Osteoblast (primary cell): ENCODE results near the gene TRMT61B. TPM values are rescaled to one million over a fixed set of nuclear protein-coding genes. Genes with fewer than 3 reads are reported as not detected.

Source experiments
- DNase-seq: peaks from one replicate; pipeline ENCODE4 v3.0.0; 2011; ENCODE audit warnings: low spot score, mixed read lengths; ENCODE audit not compliant: insufficient read length; ENCODE audit errors: missing footprints
- H2AFZ ChIP-seq: 2 replicates; pipeline ENCODE4 v1.6.0; 2011; ENCODE audit warnings: mild to moderate bottlenecking, low read length
- H3K27ac ChIP-seq: 2 replicates; pipeline ENCODE4 v1.5.1; 2011; ENCODE audit warnings: mild to moderate bottlenecking, low read depth, low read length, moderate library complexity
- H3K27me3 ChIP-seq: 2 replicates; pipeline ENCODE4 v1.6.0; 2012; ENCODE audit warnings: mild to moderate bottlenecking, control low read depth, inconsistent platforms, low read length, moderate library complexity; ENCODE audit not compliant: insufficient read depth
- H3K36me3 ChIP-seq: 2 replicates; pipeline ENCODE4 v1.5.1; 2011; ENCODE audit warnings: mild to moderate bottlenecking, low read length, control low read depth, moderate library complexity; ENCODE audit not compliant: insufficient read depth
- H3K4me1 ChIP-seq: 2 replicates; pipeline ENCODE4 v1.5.1; 2011; ENCODE audit warnings: mild to moderate bottlenecking, low read length, control low read depth, moderate library complexity; ENCODE audit not compliant: insufficient read depth
- H3K4me2 ChIP-seq: 2 replicates; pipeline ENCODE4 v1.6.0; 2011; ENCODE audit warnings: mild to moderate bottlenecking, low read length; ENCODE audit not compliant: insufficient read depth
- H3K4me3 ChIP-seq: fragments of 200-600 bp; sonication (generic); 3 replicates; pipeline ENCODE4 v1.5.1; 2012; ENCODE audit warnings: mild to moderate bottlenecking, low read length, inconsistent platforms; ENCODE audit not compliant: insufficient read depth
- H3K79me2 ChIP-seq: 2 replicates; pipeline ENCODE4 v1.6.0; 2012; ENCODE audit warnings: mild to moderate bottlenecking, low read length, control low read depth, inconsistent platforms; ENCODE audit not compliant: insufficient read depth
- H3K9me3 ChIP-seq: 2 replicates; pipeline ENCODE4 v1.5.1; 2011; ENCODE audit warnings: low read depth, low read length, control low read depth
- H4K20me1 ChIP-seq: 2 replicates; pipeline ENCODE4 v1.6.0; 2012; ENCODE audit warnings: mild to moderate bottlenecking, low read length, control low read depth; ENCODE audit not compliant: insufficient read depth
- CTCF ChIP-seq: IDR thresholded peaks from 2 replicates; pipeline ENCODE4 v1.5.1; 2011; ENCODE audit warnings: mild to moderate bottlenecking, low read depth, low read length, moderate library complexity; ENCODE audit errors: extremely low read depth
- total RNA-seq: library from RNA; depleted of rRNA; stranded (reverse); fragments of >200 nt; gene quantifications from 2 replicates; pipeline ENCODE4 v1.2.3, GENCODE V29; 2012

Gene TRMT61B
- total RNA-seq, 1 donor, result 9.4 TPM

GRCh38 chr2:28906821-28907220 lies 36.7 kb upstream of the TRMT61B start:
- Histone ChIP-seq H3K4me2 (no peak overlapping the region), H3K27me3 (no peaks in the 10 kb centered on the region), H3K4me1 (peaks cover 8% of the 10 kb centered on the region), H3K36me3 (peaks cover 62% of the 10 kb centered on the region), H4K20me1 (peaks cover 46% of the 10 kb centered on the region), H3K9me3 (no peaks in the 10 kb centered on the region), H3K79me2 (peaks cover 90% of the 10 kb centered on the region), H2AFZ (no peak overlapping the region), H3K4me3 (no peak overlapping the region), H3K27ac (no peak overlapping the region)
- no peak for DNase-seq
- TF ChIP-seq CTCF, result no peak

GRCh38 chr2:28906376-28906775 lies 36.3 kb upstream of the TRMT61B start:
- DNase-seq, result no peak
- no peak overlapping the region for H2AFZ ChIP-seq
- H3K27me3 ChIP-seq, result no peaks in the 10 kb centered on the region
- no peak overlapping the region for H3K4me3 ChIP-seq
- H3K9me3 ChIP-seq, result no peaks in the 10 kb centered on the region
- peaks cover 90% of the 10 kb centered on the region for H3K79me2 ChIP-seq
- H3K36me3 ChIP-seq, result peaks cover 59% of the 10 kb centered on the region
- TF ChIP-seq CTCF, result no peak
- H3K4me1 ChIP-seq, result peaks cover 11% of the 10 kb centered on the region
- no peak overlapping the region for H3K27ac ChIP-seq
- H3K4me2 ChIP-seq, result no peak overlapping the region
- peaks cover 48% of the 10 kb centered on the region for H4K20me1 ChIP-seq

- Histone ChIP-seq H4K20me1 (peaks cover 56% of the 10 kb centered on the region), H3K4me1 (peaks cover 11% of the 10 kb centered on the region), H3K27me3 (no peaks in the 10 kb centered on the region), H3K36me3 (peaks cover 56% of the 10 kb centered on the region), H3K27ac (no peak overlapping the region), H3K9me3 (no peaks in the 10 kb centered on the region), H2AFZ (no peak overlapping the region), H3K4me2 (no peak overlapping the region), H3K79me2 (peaks cover 97% of the 10 kb centered on the region), H3K4me3 (no peak overlapping the region)
- no peak for DNase-seq
- no peak for TF ChIP-seq CTCF
Observed at GRCh38 chr2:28905533-28905932, 35.4 kb upstream of the TRMT61B start.

- H3K79me2 ChIP-seq, result peaks cover 98% of the 10 kb centered on the region
- H3K4me2 ChIP-seq, result no peak overlapping the region
- no peak for TF ChIP-seq CTCF
- H3K27me3 ChIP-seq, result no peaks in the 10 kb centered on the region
- peaks cover 11% of the 10 kb centered on the region for H3K4me1 ChIP-seq
- H4K20me1 ChIP-seq, result peaks cover 60% of the 10 kb centered on the region
- H2AFZ ChIP-seq, result no peak overlapping the region
- H3K36me3 ChIP-seq, result peaks cover 50% of the 10 kb centered on the region
- peak overlapping the region; percentile 38 for H3K27ac ChIP-seq
- no peak for DNase-seq
- H3K4me3 ChIP-seq, result no peak overlapping the region
- H3K9me3 ChIP-seq, result no peaks in the 10 kb centered on the region
Observed at GRCh38 chr2:28904802-28905457, 34.8 kb upstream of the TRMT61B start.
